Inflammatory macrophage treated with lipopolysaccharide for 1 hour (primary cell): ENCODE results near the gene GLIPR1L1.
A peak's percentile ranks its signal among the peaks of the same experiment; 100 is the strongest.
"Not testable (repeated sequence)": the region's sequence is repeated elsewhere in the genome, so short reads cannot be mapped to it uniquely, and the experiment has no call there.

Source experiments
- DNase-seq, 2 donors: peaks; one replicate each; pipeline ENCODE4 v3.0.0-alpha.2; 2020 to 2022

The GLIPR1L1 gene

GRCh38 chr12:75334384-75335030, at the start of gene GLIPR1L1:
Gene GLIPR1L1 (plus strand): TSS chr12:75334670. CDS start chr12:75334729, 59 bp downstream.
- DNase-seq, result peak; percentile 86 to 98

GRCh38 chr12:75288860-75289259, 45.6 kb upstream of the GLIPR1L1 start:
- no peak for DNase-seq

GRCh38 chr12:75289753-75290152, 44.7 kb upstream of the GLIPR1L1 start:
- no peak for DNase-seq

GRCh38 chr12:75291014-75291413, 43.5 kb upstream of the GLIPR1L1 start:
- no peak for DNase-seq

GRCh38 chr12:75294336-75294735, 40.1 kb upstream of the GLIPR1L1 start:
- no peak for DNase-seq

- DNase-seq, result no peak
Observed at GRCh38 chr12:75294797-75295196, 39.7 kb upstream of the GLIPR1L1 start.

GRCh38 chr12:75302225-75302624, 32.2 kb upstream of the GLIPR1L1 start:
- DNase-seq, result no peak

- DNase-seq, result no peak
Observed at GRCh38 chr12:75302781-75303180, 31.7 kb upstream of the GLIPR1L1 start.

- DNase-seq, result no peak
Observed at GRCh38 chr12:75305412-75306332, 28.8 kb upstream of the GLIPR1L1 start.

- DNase-seq, result no peak
Observed at GRCh38 chr12:75308279-75308678, 26.2 kb upstream of the GLIPR1L1 start.

- no peak for DNase-seq
Observed at GRCh38 chr12:75311369-75311768, 23.1 kb upstream of the GLIPR1L1 start.

- no peak for DNase-seq
Observed at GRCh38 chr12:75315518-75315917, 19.0 kb upstream of the GLIPR1L1 start.

- no peak for DNase-seq
Observed at GRCh38 chr12:75317784-75318183, 16.7 kb upstream of the GLIPR1L1 start.

GRCh38 chr12:75322464-75322863, 12.0 kb upstream of the GLIPR1L1 start:
- DNase-seq, result no peak

- DNase-seq, result no peak
Observed at GRCh38 chr12:75323663-75324062, 10.8 kb upstream of the GLIPR1L1 start.

GRCh38 chr12:75327642-75328041, 6.8 kb upstream of the GLIPR1L1 start:
- no peak for DNase-seq

GRCh38 chr12:75329918-75330826, 4.3 kb upstream of the GLIPR1L1 start, which contains the start of gene CAPS2:
Gene CAPS2 (minus strand): TSS chr12:75330324. CDS start chr12:75326498, 3,826 bp downstream.
- DNase-seq, result peak; percentile 86 to 93

- no peak for DNase-seq
Observed at GRCh38 chr12:75337905-75338304, 3.4 kb downstream of the GLIPR1L1 start.

- DNase-seq, result no peak
Observed at GRCh38 chr12:75341873-75342272, 7.4 kb downstream of the GLIPR1L1 start.

- no peak for DNase-seq
Observed at GRCh38 chr12:75345531-75345930, 11.1 kb downstream of the GLIPR1L1 start.

- DNase-seq, result not testable (repeated sequence)
Observed at GRCh38 chr12:75346215-75346614, 11.7 kb downstream of the GLIPR1L1 start.

- no peak for DNase-seq
Observed at GRCh38 chr12:75349946-75350345, 15.5 kb downstream of the GLIPR1L1 start.

GRCh38 chr12:75350413-75350812, 15.9 kb downstream of the GLIPR1L1 start:
- DNase-seq, result no peak
